GM21381 (cell line): ENCODE results near the gene DUSP22.
A peak's percentile ranks its signal among the peaks of the same experiment; 100 is the strongest.

Experiments
- ATAC-seq: cut with Tn5 transposase; IDR thresholded peaks from one replicate; pipeline ENCODE4 v1.9.1; 2021; ENCODE audit warnings: mild to moderate bottlenecking, moderate library complexity; ENCODE audit not compliant: unreplicated experiment

The DUSP22 gene

DNA sequence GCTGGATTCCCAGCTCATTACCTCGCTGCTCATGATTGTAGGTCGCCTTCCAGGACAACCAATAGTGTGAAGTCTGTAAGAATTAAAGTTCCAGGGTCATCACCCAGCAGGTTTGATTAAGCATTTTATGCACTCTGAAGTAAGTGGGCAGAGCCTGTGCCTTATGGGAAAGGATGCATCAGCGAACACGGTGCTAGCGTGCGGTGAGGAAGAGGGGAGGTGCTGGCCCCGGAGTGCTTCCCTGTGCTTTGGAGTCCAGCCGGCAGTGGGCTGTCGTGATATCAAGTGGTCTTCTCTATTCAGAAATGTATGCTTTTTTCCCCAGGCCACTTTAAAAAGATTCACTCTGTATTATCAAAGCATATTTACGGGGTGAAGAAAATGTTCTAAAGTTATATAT, 16.0 kb downstream of the DUSP22 start:
- ATAC-seq, result no peak

GRCh38 chr6:308768-309167, 16.5 kb downstream of the DUSP22 start:
- no peak for ATAC-seq

- ATAC-seq, result no peak
These were observed 17.7 kb downstream of the DUSP22 start for GRCh38 chr6:309947-310346.

DNA sequence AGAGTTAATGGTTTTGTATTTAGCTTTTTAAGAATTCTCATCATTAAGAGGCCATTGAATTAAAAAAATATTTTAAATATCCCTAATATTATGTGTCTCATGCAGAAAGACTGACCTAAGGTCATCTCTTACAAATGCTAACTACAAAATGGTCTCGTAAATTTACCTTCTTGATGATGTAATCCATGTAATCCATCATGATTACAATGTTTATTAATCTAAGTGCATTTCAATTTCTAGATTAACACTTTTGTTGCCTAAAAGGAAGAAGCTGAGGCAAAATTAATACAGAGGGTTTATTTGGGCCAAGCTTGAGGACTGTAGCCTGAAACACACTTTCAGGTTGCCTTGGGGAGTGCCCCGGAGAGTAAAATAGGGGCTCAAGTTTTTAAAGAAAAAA, 18.4 kb downstream of the DUSP22 start:
- ATAC-seq, result no peak

GRCh38 chr6:311679-312220, 19.5 kb downstream of the DUSP22 start:
- no peak for ATAC-seq

- ATAC-seq, result no peak
These were observed 20.8 kb downstream of the DUSP22 start for GRCh38 chr6:313087-313486.

- ATAC-seq, result no peak
These were observed 21.6 kb downstream of the DUSP22 start for GRCh38 chr6:313917-314316.

DNA sequence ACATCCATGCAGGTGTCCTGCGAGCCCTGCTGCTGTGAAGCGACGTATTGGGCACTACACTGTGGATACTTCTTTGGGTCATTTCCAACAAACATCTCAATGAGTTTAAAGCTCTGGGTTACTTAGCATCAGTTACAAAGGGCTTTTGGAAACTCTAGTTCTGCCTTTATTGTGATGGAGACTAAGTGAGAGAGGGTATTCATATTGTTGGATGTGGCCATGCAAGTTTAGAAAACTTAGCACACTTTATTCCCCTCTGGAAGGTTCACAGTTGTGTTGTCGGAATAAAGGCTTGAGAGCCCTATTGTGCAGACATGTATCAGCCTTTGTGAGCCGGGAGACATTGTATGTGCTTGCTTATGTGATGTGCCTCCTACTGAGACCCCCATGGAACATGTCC, 22.1 kb downstream of the DUSP22 start:
- ATAC-seq, result no peak

GRCh38 chr6:315226-315625, 22.9 kb downstream of the DUSP22 start:
- ATAC-seq, result no peak

GRCh38 chr6:315921-316752, 23.9 kb downstream of the DUSP22 start:
- no peak for ATAC-seq

DNA sequence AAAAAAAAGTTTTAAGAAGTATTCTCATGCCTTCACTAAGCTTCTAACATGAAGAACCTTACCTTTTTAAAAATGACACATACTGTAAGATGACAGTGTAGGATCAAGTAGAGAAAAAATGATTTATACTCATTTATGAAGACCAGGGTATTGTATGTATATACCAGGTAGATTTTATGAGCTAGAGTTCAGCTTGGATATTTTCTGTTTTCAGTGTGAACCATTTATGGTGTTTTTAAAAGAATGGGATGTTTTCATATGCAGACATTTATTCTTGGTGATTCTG, 24.4 kb downstream of the DUSP22 start:
- no peak for ATAC-seq

- ATAC-seq, result no peak
These were observed 24.8 kb downstream of the DUSP22 start for GRCh38 chr6:317060-317447.

DNA sequence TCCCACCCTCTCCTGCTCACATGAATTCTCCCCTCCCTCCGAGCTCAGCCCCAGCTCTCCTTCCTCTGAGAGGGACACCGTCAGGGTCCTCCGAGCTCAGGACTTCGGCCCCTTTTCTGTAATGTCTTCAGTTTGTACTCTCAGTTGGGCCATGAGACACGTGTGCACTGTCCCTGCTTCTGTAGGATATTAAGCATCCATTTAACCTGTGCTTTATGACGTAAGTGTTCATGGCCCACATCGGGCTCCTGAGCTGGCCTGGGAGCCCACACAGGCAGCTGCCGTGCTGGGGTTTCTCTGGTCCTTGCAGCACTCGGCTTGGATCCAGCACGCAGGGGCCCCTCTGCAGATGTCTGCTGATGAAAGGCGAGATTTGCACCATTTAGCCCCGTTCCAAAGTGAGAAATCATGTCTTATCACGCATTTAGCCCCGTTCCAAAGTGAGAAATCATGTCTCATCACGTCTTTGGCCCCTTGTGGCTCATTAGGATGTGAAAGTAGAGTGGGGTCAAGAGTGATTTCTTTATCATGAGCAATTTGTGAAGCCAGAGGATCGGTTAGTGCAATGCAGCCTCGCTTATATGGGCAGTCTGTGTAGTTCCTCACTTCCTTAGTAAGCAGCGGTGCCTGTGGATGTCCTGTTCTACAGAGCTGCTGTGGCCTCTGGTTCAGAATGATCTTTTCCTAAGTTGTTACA, 25.3 kb downstream of the DUSP22 start:
- ATAC-seq, result peak; percentile 31

DNA sequence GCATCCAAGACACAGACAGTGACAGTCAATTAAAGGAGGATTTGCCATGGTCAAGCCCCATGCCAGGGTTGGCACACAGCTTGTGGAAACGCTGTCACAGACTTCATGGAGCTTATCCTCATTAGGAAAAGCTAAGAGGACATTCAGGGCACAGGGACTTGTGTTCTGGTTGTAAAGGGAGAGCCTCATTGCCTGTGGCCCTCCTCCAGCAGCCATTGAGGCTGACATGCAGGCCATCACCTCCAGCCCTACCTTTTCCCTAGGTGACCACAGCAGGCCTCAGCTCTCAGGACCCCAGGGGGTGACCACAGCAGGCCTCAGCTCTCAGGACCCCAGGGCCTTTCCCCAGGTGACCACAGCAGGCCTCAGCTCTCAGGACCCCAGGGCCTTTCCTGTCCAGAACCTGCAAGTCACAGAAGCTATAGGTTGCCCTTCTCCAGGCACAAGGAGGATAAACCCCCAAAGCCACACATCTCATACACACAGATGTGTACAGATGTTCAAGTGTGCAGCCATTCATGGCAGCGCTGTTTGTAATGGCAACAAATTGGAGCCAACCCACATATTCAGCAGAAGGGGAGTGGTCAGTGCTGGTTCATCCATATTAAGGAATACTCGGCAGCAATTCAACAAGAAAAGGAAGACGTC, 26.1 kb downstream of the DUSP22 start:
- ATAC-seq, result no peak

DNA sequence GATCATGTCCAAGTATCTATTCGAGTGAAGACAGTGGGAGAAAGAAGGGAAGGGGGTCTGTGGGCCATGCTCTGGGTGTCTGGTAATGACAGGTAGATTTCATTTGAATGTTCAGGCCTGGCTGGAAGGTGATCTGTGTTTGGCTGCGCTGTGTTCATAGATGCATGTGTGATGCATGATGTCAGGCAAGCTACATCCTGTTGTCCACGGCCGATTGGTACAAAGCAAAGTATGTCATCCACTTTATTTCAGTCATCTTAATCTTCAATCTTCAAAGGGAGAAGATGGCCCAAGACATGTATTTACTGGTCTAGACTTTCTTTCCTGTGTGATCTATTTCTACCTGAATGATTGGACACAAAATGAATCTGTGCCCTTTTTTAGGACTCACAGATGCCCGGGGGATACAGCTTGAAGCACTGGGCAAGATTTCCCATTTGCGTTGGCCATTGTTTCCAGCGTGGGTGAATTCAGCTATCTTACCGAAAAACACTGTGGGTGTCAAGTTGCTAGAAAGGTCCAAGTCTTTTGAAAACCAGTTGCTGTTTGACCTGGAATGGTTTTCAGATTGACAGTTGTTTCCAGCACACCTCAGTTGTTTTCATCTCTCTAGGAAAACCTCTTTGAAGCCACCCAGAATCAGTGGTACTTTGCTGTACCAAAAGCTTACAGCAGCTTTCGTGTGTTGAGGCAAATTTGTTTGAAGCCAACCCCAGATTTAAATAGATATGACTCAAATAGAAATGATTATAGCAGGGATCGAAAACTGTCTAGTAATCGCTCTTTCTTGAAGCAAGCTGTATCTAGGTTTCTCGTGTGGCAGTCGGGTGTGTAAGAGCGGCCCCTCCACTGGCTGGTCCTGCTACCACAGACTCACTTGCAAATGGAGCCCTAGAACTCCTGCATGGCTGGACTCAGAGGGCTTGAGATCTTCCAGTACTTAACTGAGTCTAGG, 27.2 kb downstream of the DUSP22 start:
- ATAC-seq, result peak; percentile 40

GRCh38 chr6:320351-321157, 28.3 kb downstream of the DUSP22 start:
- ATAC-seq, result no peak

- ATAC-seq, result no peak
These were observed 28.8 kb downstream of the DUSP22 start for GRCh38 chr6:321158-321438.

DNA sequence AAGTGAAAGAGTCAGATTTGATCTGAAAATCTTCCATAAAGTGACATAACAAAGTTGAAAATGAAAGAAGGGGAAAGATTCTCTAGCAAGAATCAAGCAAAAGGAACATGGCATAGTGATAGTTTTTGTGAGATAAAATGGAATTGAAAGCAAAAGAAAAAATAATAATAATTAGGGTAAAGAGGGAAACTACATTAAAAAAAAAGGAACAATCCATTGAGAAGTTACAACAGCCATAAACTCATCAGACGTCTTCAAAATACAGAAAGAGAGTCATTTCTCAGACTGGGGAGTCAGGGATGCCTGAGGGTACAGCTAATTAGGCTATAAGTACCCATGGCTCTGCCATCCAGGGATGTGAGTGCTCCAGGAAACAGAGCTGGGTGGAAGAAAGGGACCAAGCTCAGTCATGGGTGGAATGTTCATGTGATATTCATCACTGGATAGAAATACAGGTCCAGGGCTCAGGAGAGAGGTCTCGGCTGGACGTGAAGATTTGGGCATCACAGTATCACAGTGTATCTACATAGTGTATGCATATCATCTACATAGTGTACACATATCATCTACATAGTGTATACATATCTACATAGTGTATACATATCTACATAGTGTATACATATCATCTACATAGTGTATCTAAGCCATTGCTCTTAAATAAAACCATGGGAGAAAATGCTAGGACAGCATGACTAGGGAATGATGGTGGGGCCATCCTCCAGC, 29.4 kb downstream of the DUSP22 start:
- ATAC-seq, result no peak

- no peak for ATAC-seq
These were observed 30.1 kb downstream of the DUSP22 start for GRCh38 chr6:322259-322930.
